Measurements from ENCODE around the gene GATAD2A.
"Not testable (repeated sequence)": the region's sequence is repeated elsewhere in the genome, so short reads cannot be mapped to it uniquely, and the experiment has no call there.

The GATAD2A gene

DNA sequence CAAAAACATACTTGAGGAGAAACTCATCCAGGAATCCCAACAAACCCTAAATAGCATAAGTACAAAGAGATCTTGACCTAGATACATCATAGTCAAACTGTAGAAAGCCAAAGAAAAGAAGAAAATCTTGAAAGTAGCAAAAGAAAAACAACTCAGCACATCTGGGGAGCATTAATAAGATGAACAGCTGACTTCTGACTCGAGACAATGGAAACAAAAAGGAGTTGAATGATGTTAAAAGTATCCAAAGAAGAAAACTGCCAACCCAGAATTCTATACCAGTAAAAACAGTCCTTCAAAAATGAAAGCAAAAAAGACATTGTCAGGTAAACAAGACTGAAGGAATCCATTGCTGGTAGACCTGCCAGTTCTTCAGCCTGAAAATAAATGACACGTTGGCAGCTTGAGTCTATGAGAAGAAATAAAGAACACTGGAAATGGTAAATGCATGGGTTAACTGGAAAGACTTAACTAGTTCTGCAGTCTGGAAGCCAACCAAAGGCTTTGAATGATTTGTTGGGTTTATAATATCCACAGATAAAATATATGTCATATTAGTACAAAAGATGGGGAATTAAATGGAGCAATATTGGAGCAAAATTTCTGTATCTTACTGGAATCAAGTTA lies 63.1 kb downstream of the GATAD2A start:
- no peak for DNase-seq

DNA sequence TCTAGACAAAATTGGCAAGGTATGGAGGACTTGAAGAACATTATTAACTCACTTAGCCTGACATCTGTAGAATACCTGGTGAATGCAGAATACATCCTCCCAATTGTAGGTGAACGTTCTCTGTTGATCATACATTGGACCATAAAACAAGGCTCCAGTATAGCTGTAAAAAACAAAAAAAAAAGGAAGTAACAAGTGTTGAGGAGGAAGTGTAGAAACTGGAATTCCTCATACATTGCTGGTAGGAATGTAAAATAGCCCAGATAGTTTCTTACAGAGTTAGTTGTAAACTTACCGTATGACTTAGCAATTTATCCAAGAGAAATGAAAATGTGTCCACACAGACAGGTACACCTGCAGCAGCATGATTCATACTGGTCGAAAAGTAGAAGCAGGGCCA lies 65.1 kb downstream of the GATAD2A start:
- DNase-seq, result no peak

DNA sequence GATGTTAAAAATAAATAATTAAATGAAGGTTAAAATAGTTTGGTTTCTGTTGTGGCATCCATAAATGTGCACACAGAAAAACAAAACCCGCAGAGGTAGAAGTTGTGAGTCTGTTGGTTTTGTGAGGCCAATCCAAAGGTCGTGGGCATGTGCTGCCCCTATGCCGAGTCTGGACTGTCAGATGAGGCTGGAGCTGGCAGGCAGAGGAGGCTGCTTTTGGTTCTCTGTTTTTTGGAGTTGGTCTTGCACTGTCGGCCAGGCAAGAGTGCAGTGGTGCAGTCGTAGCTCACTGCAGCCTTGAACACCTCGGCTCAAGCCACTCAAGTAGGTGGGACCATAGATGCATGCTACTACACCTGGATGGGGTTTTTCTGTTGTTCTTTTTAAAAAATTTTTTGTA lies 66.2 kb downstream of the GATAD2A start:
- no peak for DNase-seq

DNA sequence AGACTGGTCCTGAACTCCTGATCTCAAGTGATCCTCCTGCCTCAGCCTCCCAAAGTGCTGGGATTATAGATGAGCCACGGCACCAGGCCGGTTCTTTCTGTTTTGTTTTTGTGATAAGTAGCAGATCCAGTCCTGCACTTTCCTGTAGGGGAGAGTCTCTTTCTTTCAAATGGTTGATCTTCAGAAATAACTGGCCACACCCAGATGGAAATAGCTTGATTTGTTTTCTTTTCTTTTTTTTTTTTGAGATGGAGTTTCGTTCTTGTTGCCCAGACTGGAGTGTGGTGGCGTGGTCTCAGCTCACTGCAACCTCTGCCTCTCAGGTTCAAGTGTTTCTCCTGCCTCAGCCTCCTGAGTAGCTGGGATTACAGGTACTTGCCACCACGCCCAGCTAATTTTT lies 66.6 kb downstream of the GATAD2A start:
- not testable (repeated sequence) for DNase-seq

DNA sequence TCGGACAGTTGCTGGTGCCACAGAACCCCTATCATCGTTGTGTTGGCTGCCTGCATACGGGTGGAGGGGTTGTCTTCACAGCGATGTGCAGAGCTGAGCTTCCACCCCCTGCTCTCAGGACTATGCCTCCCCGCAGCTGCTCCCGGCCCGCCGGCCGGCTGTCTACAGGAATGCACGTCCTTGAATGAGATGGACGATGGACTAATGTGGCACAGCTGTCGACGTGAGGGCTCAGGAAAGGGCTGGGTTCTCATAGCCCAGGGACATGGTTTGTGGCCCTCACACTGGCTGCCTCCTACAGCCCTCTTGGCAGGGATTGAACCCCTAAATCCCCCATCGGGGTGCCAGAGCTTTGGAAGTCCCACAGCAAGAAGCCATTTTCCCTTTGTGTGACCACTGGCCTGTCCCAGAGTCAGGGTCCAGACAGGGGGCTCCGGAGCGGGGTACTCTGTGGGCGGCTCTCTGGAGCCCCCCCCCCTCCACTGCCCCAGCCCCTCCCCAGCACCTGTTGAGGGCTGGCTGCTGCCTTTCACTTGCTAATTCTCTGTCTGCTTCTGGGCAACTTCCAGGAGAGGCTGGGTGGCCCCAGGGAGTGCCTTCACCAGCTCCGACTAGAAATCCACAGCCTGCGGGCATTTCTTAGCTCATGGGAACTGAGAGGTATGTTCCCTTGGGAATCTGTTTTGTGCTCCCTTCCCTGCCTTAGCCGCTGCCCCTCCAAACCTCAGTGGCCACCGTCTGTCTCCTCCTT lies 69.7 kb downstream of the GATAD2A start:
- no peak for DNase-seq

DNA sequence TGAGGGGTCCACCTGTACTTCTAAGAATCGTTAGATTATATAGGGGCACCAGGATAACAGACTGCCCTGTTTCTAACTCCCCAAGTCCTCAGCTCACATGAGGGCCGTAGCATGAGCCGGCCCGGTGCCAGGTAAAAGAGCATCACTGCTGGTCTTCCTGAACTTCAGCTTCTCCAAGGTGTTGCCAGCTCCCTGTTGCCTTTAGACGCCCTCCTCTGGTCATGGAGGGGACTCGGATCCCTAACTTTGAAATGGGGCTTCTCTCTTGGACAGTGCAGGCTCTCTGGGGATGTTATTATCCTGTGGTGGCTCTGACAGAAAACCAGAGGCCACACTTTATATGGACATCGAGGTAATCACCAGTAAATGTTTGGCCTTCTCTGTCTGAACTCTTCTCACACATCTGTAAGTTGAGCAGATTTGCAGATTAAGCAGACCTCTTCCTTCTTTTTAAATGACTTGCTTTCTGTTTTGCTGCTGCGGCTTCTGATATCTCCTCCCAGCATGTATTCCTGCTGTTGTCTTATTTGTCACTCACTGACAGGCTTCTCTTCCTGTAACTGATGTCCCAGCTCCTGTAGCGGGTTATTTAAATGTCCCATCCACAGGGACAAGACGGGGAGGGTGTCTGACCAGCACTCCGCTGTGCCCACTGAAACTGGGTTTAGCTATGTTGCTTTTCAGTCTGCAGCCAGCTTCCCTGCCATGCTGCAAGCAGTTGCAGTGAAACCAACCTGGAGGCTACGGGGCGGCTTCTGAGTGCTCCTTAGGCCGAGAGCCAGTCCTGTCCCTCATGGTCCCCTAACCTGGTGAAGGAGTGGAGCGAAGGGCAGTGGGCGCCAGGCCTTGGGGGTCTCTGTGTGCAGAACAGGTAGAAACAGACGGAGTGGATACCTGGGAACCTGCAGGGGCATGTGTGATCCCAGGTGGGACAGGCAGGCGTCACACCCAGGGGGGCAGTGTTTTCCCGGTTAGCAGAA lies 70.7 kb downstream of the GATAD2A start:
- DNase-seq, result no peak

DNA sequence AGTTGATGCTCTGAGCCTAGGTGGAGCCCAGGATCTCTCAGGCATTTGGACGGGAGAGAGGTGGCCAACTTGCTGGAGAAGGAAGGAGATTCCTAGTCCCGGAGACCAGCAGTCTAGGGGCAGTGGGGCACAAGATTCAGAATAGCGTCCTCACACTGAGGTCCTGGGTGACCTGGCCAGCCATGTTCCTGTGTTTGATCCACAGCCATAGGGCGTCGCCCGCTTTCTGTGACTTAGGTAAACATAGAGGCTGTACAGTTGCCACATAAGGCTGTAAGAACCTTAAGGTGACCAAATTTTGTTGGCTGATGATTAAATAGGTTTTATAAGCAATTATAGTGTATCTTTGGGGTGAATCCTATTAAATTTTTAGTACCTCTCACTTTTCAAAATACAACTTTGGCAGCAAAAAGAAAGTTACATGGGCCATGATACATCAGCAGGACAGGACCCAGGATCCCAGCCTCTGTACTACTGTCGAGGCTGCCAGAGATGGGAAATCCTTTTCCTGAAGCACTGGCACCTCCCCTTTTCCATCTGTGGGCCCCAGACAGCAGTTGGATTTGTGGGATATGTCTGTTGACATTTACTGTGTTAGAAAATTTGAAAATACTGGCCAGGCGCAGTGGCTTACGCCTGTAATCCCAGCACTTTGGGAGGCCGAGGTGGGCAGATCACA lies 72.4 kb downstream of the GATAD2A start:
- DNase-seq, result no peak

DNA sequence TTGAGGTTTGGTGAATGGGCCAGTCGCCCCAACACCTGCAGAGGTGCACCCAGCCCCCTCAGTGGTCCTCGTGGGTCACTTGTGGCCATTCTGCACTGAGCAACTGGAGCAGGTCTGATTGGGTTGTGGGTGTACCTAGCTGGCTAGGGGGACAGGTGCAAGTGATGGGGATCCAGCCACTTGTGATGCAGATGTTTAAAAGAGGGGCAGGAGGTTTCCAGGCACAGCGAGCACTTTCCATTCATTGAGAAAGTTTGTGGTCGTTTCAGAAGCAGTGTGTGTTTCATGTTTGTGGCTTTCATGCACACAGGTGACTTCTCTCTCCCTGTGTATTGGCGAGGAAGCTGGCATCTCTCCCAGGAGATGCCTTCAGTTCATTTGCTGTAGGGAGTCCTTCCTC lies 75.2 kb downstream of the GATAD2A start:
- no peak for DNase-seq

DNA sequence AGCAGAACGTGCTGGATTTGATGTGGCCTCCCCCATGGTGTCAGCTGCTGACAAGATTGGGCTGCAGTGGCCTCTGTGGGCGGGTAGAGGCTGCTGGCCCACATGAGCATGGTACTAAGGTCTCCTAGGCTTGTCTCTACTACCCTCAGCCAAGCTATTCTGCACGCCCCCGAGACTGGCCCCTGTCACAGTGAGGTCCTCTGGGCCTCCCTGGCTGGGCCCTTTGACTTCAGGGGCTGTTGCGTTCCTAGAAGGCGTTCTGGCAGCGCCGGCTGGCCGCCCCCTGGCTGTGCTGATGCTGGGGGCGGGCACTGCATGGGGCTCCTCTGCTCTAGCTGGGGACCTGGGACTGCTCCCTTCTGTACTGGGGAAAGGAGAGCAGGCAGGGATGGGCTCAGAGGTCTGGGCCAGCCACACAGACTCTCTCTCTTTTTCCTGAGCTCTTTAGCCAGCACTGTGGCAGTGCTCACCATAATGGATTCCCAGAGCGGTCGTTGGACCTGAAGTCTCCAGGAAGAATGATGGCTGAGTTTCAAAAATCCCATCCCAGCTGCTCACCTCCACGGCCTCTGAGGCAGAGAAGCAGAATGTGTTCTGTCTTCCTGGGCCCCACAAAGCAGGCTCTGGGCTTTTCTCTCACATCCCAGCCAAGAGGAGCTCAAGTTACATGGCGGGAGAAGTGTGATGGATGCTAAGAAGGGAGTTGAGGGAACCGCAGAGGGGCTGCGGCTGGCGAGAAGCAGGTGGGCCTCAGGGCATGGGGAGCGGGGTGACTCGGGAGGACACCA lies 77.5 kb downstream of the GATAD2A start:
- DNase-seq, result no peak

DNA sequence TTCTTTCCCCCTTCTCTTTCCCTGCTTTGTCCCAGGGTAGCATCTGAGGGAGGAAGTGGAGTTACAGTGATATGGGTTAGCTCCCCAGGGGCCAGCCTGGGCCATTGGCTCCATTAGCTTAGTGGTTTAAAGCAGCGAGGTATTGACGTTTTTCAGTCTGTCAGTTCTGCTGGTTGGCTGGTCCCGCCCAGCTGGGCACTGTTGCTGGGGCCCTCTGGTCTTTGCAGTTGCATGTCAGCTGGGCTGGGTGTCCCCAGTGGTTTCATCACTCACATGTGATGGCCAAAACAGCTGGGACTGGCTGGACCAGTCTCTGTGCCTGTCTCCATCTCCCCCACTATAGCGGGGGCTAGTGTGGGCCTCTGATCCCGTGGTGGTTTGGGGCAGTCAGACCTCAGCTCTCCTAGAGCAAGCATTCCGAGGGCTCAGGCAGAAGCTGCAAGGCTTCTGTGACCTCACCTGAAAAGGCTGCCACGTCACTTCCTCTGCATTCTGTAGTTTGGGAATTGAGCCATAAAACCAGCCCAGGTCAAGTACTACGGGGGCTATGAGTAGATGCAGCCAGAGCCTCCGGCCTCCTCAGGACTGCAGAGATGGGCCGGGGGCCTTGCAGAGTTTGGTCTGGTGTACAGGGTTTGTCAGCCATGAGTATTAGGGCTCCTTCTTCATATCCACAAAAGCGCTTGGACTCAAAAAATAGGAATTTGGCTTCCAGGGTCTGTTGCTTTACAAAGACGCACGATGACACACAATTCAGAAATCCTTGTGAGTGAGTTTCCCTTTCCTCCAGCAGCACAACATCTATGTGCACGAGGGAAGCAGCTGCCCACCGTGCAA lies 79.9 kb downstream of the GATAD2A start:
- DNase-seq, result no peak

DNA sequence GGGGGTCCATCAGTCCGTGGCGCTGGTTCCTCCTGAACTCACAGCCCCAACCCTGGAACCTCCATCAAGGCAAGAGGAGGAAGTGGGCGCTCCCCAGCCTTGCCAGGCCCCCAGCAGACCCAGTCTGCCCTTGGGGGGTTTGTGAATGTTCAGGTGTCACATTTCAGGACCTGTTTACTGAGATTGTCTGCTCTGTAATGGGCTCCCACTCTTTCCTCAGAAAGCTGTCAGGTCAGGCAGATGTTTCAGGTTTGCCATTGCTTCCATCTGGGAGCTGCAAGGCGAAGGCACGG lies 80.5 kb downstream of the GATAD2A start:
- DNase-seq, result no peak

DNA sequence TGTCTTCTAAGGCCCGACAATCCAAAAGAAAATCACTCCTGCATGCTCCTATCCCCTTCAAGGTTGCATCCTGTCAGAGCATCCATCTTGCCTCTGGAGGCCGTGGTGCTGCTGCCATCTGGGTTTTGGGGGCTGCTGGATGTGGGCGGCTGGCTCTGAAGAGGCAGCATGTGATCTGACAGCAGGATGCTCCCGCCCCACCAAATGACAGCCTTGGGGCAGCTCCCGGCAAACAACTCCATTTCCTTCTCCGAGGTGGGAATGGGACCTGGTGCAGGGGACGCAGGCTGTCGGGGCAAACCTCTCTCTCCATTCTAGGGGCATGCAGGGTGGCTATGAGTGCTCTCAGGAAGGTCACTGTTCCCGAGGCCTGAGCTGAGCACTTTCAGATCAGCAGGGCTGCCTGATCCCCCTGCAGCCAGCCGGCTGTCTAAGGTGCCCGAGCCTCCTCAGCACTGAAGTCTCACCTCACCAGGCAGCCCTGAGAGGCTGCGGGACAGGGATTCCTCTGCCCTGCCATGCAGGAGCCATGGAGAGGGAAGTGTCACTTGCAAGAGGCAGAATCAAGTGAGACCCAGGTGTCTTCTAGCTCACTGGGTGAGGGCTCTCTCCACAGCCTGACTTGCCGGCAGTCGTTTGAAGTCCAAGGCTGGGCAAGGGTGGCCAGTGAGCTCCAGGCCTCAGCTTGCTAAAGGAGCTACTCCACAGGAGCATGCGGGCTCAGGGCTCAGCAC lies 81.0 kb downstream of the GATAD2A start:
- no peak for DNase-seq

DNA sequence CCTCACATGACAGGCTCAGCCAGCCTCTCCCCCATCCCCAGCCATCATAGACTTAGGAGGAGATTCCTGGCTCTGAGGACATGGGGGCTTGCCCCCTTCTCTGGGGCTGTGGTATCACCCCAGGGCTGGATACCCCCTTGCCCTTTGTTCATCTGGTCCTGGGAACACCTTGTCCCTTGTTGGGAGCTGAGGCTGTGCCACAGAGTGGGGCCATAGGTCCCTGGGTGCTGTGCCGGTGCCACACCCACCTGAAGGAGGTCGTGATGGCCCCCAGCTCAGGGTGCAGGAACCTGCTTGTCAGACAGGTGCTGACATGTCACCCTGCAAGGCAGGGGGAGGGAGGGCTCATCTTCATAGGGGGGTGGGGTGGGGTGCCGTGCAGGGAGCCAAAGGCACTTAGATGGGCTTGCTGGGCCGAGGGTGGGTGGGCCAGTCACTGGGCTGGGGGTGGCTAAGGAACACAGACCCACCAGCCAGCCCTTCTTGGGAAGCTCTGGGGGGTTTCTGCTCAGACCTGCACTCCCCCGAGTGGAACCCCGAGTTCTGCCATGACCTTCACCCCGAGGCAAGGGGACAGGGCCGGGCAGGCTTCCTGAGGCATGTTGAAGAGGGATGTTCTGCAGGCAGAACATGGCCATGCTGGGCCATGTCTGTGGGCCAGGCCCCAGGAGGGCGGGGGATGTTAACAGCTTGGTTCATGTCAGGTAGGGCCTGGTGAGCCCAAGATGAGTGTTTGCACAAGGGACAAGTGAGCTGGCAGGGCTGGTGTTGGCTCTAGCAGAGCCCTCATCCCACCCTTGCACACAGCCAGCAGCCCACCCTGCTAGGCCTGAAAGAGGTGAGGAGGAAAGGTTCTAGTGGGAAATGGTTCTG lies 81.8 kb downstream of the GATAD2A start:
- DNase-seq, result no peak

DNA sequence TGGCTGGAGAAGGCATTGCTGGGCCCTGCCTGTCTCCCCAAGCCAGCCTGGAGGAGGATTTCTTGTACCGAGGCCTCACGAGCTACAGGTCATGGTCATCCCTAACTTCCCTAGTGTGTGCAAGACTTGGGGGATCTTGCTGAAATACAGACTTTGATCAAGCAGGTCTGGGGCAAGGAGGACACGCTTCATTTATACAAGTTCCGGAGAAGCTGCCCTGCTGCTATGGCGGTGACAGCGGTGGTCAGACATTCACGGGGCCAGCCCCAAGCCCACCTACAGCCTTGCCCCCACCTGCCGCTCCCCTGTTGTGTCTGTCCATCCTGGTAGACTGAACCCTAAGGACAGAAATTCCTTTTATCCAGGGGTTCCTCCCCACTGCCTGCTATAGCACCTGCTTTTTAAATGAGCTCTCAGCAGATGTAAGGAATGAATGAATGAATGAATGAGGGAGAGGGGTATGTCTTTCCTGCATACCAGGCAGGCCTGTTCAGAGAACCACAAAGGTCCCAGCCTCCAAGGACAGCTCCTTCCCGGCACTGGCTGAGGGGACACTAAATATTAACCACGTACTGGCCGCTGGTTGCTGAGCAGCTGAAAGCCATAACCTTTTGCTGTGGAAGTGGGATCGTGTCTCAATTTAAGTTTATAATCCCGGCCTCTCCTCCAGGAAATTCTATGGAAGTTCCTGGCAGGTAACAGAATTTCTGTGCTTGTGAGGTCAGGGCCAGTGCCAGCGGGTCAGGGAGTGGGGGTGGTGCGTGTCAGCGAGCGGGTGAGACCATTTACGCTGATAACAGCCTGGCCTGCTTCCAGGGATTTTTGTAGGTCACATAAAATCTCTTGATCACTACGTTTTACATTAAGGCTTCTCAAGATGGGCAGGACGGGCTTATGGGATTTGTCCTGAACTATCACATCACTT lies 82.7 kb downstream of the GATAD2A start:
- no peak for DNase-seq

DNA sequence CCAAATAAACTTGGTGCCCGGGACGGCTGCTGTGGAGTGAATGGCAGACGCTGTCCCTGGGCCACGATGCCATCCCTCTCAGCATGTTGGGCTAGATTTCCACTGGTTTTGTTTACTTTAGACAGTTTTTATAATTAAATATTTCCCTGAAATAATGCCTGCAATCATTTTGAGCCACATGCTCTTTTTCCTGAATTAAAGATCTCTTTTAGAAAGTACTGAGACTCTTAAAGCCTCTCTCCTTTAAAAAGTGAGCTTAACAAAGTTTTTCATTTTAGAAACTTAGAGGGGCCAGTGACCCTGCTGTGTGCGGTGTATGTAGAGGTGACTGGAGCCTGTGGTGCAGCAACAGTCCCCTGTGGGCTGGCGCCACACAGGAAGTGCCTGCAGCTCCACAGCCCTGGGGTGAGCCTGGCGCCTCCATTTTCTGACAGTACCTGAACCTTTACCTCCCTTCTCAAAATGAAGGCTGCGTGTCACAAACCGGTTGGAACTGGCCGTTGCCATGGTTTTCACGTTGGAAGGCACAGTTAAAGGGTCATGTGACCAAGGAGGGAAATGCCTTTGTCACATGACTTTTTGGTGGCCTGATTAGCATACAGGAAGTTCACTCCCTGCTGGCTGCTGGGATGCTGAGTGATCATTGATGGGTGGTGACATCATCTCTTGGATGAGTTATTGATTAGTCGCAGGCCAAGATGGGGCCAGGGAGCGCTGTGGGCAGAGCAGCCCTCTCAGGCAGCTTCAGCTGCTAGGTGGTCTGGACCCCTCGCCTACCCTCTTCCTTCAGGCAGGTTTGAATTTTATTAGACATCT lies 83.6 kb downstream of the GATAD2A start:
- peak; percentile 87 for DNase-seq

DNA sequence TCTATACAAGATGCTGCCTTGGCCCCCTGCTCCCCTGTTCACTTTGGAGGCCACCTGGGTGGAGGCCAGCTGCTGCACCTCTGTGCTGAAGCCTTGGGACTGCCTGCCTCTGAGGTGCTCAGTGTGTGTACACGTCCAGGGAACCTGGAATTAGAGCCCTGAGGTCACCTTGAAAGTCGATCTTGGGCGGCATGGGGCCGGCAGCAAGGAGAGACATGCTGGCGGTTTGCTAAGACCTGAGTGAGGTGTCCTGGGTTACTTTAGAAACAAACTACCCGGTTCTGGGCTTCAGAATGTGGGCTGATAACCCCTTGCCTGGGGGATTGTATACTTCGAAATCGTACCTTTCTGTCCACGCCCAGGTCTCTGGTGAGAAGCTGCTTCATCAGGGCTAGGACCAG lies 84.3 kb downstream of the GATAD2A start:
- DNase-seq, result no peak

DNA sequence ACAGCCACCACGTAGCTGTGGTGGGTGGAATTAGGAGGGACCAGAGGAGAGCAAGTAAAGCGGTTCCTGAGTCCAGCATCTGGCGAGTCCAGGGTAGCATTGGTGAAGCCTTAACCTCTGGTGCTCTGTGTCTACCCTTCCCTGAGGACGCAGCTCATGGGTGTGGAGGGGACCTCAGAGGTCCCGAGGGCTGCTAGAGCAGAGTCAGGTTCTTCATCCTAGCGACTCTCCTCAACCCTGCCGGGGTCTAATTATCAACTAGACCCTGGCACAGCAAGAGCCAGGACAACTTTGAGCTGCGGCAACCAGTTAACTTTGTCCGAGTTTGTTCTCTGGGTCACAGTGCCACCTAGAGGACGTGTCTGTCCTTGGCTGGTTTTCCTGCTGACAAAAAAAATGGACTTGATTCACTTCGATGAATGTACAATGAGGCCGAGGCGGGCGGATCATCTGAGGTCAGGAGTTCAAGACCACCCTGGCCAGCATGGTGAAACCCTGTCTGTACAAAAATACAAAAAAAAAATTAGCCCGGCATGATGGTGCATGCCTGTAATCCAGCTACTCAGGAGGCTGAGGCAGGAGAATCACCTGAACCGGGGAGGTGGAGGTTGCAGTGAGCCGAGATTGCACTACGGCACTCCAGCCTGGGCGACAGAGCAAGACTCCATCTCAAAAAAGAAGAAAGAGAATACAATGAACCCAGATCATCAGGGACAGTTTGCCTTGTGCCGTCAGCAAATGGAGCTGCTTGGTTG lies 84.9 kb downstream of the GATAD2A start:
- peak; percentile 84 for DNase-seq
